Testis (tissue), 3 donors: ENCODE measurements around the gene PSMD13. TPM values are rescaled to one million over a fixed set of nuclear protein-coding genes. Genes with fewer than 3 reads are reported as not detected.
A peak's percentile ranks its signal among the peaks of the same experiment; 100 is the strongest.

Source experiments
- DNase-seq: peaks from one replicate; pipeline ENCODE4 v3.0.0-alpha.2; 2019
- H3K27ac ChIP-seq, 2 donors: fragments of 200-600 bp; sonication (generic); one replicate each; pipeline ENCODE4 v1.5.1; 2019
- H3K27me3 ChIP-seq: fragments of 200-600 bp; sonication (generic); one replicate; pipeline ENCODE4 v1.5.1; 2019
- H3K36me3 ChIP-seq: fragments of 200-600 bp; sonication (generic); one replicate; pipeline ENCODE4 v1.5.1; 2017; ENCODE audit warnings: low read depth; ENCODE audit errors: missing control alignments
- H3K4me1 ChIP-seq: fragments of 200-600 bp; sonication (generic); one replicate; pipeline ENCODE4 v1.5.1; 2019
- H3K4me3 ChIP-seq, 2 donors: fragments of 200-600 bp; sonication (generic); one replicate each; pipeline ENCODE4 v1.5.1; 2017 to 2019
- H3K9me3 ChIP-seq: fragments of 200-600 bp; sonication (generic); one replicate; pipeline ENCODE4 v1.5.1; 2017
- POLR2A ChIP-seq: fragments of 450-650 bp; IDR thresholded peaks from one replicate; pipeline ENCODE4 v1.6.1; 2017; ENCODE audit warnings: antibody characterized with exemption, mild to moderate bottlenecking, moderate library complexity
- WGBS, 2 donors: methylation state at CpG; one replicate each; pipeline ENCODE4 v1.1.5; 2018; 5-methylcytosine and 5-hydroxymethylcytosine counted together
- intact Hi-C: fragments of 100-400 bp; cut with DNase I; formaldehyde crosslinking; loops from one replicate; pipeline ENCODE4 v1.15.1; 2023; ENCODE audit warnings: low total_unique reads
- polyA plus RNA-seq: library from polyadenylated mRNA; stranded (reverse); fragments of 350-450 nt; fragmentation: Illumina TruSeq; extraction: RNeasy Lipid Tissue Mini Kit (QIAGEN cat#74804); gene quantifications from one replicate; pipeline ENCODE4 v1.2.3, GENCODE V29; 2014; ENCODE audit warnings: low read depth, low replicate concordance; ENCODE audit not compliant: insufficient read depth
- total RNA-seq, 2 donors: library from RNA; depleted of rRNA; stranded (reverse); fragments of >200 nt; gene quantifications; one replicate each; pipeline ENCODE4 v1.2.3, GENCODE V29; 2016
- TF ChIP-seq, protein P1 (sequence below), 3 experiments: fragments of 450-650 bp in 2 of 3; fragments of 200-600 bp in 1 of 3; sonication (generic) in 1 of 3; IDR thresholded peaks; one replicate each; pipeline ENCODE4 v1.5.1; 2016 to 2019; ENCODE audit warnings: antibody characterized with exemption in 3 of 3, mild to moderate bottlenecking in 2 of 3, moderate library complexity in 1 of 3

PSMD13 gene
- total and polyA plus RNA-seq, 3 donors from 2014 or later: 128 to 180 (median 133) TPM

DNA sequence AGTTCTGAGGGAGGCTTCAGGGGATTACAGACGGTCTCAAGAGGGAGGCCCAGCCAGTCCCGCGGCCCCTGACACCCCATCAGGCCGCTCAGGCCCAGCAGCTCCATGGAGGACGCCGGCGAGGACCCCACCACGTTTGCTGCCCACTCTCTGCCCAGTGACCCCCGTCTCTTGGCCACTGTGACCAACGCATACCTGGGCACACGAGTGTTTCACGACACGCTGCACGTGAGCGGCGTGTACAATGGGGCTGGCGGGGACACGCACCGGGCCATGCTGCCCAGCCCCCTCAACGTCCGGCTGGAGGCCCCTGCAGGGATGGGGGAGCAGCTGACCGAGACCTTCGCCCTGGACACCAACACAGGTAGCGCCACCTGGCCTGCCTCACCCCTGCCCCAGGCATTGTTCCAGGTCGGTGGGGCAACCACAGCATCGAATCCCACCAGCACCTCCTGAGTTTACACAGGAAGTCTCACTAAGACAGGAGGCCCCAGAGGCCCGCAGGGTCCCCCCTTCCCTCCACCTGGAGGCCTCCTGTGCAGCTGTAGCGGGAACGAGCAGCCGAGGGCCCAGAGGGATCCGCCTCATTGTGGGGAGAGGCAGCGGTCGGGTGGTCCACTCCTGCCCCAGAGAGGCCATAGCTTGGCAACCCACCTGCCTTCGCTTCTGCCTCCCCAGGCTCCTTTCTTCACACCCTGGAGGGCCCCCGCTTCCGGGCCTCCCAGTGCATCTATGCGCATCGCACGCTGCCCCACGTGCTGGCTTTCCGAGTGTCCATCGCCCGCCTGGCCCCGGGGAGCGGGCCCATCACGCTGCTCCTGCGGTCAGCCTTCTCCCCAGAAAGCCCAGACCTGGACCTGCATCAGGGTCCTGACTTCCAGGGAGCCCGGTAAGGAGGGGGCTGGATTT is 53.2 kb downstream of the PSMD13 start:
- 83% methylated on average over 20 to 46 of the region's 48 CpGs for WGBS, 2 donors
- H3K36me3 ChIP-seq: no peaks in the 10 kb centered on the region
- no peaks in the 10 kb centered on the region for H3K9me3 ChIP-seq
- H3K27me3 ChIP-seq: no peaks in the 10 kb centered on the region
- H3K27ac ChIP-seq: peak overlapping the region in 1 of 2 donors; percentile 77
- no peak for DNase-seq
- intact Hi-C loops: loop anchor here (10.0 kb wide), 1 partner anchor 65 kb away; no protein-coding TSS in a partner anchor
- H3K4me1 ChIP-seq: peaks cover 6% of the 10 kb centered on the region
- H3K4me3 ChIP-seq: peak overlapping the region in 1 of 2 donors; percentile 68
- TF ChIP-seq POLR2A: no peak
- TF ChIP-seq, protein P1, sequence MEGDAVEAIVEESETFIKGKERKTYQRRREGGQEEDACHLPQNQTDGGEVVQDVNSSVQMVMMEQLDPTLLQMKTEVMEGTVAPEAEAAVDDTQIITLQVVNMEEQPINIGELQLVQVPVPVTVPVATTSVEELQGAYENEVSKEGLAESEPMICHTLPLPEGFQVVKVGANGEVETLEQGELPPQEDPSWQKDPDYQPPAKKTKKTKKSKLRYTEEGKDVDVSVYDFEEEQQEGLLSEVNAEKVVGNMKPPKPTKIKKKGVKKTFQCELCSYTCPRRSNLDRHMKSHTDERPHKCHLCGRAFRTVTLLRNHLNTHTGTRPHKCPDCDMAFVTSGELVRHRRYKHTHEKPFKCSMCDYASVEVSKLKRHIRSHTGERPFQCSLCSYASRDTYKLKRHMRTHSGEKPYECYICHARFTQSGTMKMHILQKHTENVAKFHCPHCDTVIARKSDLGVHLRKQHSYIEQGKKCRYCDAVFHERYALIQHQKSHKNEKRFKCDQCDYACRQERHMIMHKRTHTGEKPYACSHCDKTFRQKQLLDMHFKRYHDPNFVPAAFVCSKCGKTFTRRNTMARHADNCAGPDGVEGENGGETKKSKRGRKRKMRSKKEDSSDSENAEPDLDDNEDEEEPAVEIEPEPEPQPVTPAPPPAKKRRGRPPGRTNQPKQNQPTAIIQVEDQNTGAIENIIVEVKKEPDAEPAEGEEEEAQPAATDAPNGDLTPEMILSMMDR (IDR thresholded peaks at IDR 0.05): no peak

DNA sequence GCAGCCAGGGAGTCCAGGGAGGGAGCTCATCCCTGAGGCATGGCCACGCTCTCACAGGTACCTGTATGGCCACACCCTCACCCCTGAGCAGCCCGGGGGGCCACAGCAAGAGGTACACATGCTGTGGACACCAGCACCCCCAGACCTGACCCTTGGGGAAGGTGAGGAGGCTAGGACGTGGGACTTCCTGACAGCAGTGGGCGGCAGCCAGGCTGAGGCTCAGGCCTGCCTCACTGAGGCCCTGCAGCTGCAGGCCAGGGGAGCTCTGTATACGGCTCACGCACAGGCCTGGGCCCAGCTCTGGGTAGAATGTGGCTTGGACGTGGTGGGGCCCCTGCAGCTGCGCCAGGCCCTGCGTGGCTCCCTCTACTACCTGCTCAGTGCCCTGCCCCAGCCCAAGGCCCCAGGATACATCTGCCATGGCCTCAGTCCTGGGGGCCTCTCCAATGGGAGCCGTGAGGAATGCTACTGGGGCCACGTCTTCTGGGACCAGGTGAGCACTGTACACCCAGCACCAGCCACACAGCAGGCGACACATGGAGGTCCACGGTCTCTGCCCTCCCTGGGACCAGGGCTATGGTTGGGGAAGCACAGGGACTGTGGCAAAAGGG is 54.0 kb downstream of the PSMD13 start:
- no peak for DNase-seq
- Histone ChIP-seq H3K4me1 (peaks cover 10% of the 10 kb centered on the region), H3K27me3 (no peaks in the 10 kb centered on the region), H3K9me3 (no peaks in the 10 kb centered on the region), H3K36me3 (no peaks in the 10 kb centered on the region), H3K27ac (no peak overlapping the region), H3K4me3 (no peak overlapping the region)
- intact Hi-C loops: loop anchor here (10.0 kb wide), 1 partner anchor 64 kb away; no protein-coding TSS in a partner anchor
- 85 to 100% methylated on average over 3 to 13 of the region's 13 CpGs for WGBS, 2 donors
- TF ChIP-seq, protein P1 (IDR thresholded peaks at IDR 0.05): no peak
- TF ChIP-seq POLR2A: no peak

DNA sequence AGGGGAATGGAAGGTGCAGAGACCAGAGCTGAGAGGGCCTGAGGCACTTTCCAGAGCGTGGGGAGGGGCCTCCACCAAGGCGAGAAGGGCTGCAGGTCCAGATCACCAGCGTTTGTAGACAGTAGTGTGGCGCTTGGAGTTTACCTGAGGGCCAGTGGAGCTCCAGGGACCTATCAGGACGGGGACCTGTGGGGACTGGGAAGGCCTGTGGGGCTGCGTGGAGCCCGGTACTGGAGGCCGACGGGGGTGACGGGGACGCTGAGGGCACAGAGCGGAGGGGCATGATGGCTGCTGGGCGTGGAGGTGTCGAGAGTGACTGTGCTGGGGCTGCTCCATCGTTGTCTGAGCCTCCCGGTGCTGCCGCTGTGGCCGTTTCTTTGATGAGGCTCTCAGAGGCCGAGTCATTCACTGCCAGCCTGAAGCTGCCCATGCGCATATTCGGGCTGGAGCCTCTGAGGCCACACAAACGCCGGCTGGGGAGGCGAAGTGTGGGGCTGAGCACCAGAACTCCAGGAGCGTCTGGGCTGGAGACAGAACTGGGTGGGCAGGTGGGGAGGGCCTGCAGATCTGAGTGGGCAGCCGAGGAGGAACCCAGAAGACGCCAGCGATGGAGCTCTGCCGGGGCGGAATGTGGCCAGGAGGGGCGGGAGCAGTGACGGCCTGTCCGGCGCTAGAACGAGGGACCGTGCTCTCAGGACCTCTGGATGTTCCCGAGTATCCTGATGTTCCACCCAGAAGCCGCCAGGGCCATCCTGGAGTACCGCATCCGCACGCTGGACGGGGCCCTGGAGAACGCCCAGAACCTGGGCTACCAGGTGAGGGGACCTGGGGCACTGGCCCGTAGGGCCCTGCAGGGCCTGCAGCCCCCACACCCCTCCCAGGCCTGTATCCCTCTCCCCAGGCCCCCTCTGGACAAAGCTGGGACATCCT is 54.8 kb downstream of the PSMD13 start:
- Histone ChIP-seq H3K4me1 (peaks cover 10% of the 10 kb centered on the region), H3K9me3 (no peaks in the 10 kb centered on the region), H3K27ac (no peak overlapping the region), H3K27me3 (no peaks in the 10 kb centered on the region), H3K36me3 (no peaks in the 10 kb centered on the region), H3K4me3 (no peak overlapping the region)
- TF ChIP-seq, protein P1 (IDR thresholded peaks at IDR 0.05): no peak
- no peak for TF ChIP-seq POLR2A
- DNase-seq: no peak
- 92% methylated on average over 38 to 44 of the region's 44 CpGs for WGBS, 2 donors
- intact Hi-C loops: loop anchor here (10.0 kb wide), 1 partner anchor 63 kb away; no protein-coding TSS in a partner anchor

DNA sequence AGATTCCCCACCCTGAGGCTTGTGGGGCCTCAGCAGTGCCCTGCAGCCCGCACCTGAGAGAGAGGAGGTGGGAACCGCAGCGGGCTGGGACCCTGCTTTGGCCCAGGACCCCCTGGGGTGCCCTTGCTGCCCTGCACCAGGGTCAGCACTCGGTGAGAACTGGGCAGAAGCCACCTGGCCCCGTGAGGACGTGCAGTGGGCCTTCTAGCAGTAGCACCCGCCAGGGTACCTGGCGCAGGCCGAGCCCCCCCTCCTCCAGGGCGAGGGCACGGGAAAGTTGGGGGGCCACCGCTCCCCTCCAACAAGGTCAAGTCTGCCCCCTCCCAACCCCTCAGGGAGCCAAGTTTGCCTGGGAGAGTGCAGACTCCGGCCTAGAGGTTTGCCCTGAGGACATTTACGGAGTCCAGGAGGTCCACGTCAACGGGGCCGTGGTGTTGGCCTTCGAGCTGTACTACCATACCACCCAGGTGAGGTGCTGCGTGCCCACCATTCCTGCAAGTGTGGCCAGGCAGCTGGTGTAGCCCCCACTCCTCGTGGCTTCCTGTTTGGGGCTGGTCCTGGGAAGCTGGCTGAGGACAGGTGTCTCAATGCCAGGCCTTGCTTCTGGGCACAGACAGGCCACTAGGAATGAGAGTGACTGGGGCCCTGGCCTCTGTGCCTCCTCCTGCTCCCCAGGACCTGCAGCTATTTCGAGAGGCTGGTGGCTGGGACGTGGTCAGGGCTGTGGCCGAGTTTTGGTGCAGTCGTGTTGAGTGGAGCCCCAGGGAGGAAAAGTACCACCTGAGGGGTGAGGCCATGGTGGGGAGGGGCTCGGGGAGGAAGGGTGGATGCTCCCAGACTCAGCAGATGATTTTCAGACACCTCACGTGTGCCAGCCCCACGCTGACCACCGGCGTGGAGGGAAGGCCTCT is 55.7 kb downstream of the PSMD13 start:
- no peak for DNase-seq
- Histone ChIP-seq H3K9me3 (no peaks in the 10 kb centered on the region), H3K27ac (no peak overlapping the region), H3K27me3 (no peaks in the 10 kb centered on the region), H3K4me1 (peaks cover 12% of the 10 kb centered on the region), H3K36me3 (no peaks in the 10 kb centered on the region), H3K4me3 (no peak overlapping the region)
- 87 to 95% methylated on average over 4 to 14 of the region's 29 CpGs for WGBS, 2 donors
- intact Hi-C loops: loop anchor here (10.0 kb wide), 1 partner anchor 62 kb away; no protein-coding TSS in a partner anchor
- TF ChIP-seq, protein P1 (IDR thresholded peaks at IDR 0.05): no peak
- no peak for TF ChIP-seq POLR2A
